Liver (tissue), 9 donors: ENCODE data around the gene ZNF222. TPM values are rescaled to one million over a fixed set of nuclear protein-coding genes. Genes with fewer than 3 reads are reported as not detected.

Source experiments
- DNase-seq: peaks from one replicate; pipeline ENCODE4 v3.0.0-alpha.2; 2017; ENCODE audit warnings: low spot score
- H3K27ac ChIP-seq, 2 donors: one replicate each; pipeline ENCODE4 v1.7.0; 2013; ENCODE audit warnings: inconsistent platforms in 2 of 2, low read length in 2 of 2, control low read depth in 1 of 2, low read depth in 1 of 2, mild to moderate bottlenecking in 1 of 2
- H3K27me3 ChIP-seq, 4 donors: one replicate each; pipeline versions ENCODE4 v1.6.1 to v1.7.0; 2013; ENCODE audit warnings: low read length in 3 of 4, inconsistent platforms in 1 of 4, mild to moderate bottlenecking in 1 of 4, moderate library complexity in 1 of 4; ENCODE audit not compliant: control insufficient read depth in 4 of 4, insufficient read depth in 4 of 4
- H3K36me3 ChIP-seq, 4 donors: one replicate each; pipeline versions ENCODE4 v1.6.1 to v1.7.0; 2013; ENCODE audit warnings: low read length in 3 of 4, mild to moderate bottlenecking in 3 of 4, low read depth in 1 of 4, moderate library complexity in 1 of 4; ENCODE audit not compliant: control insufficient read depth in 4 of 4, insufficient read depth in 3 of 4
- H3K4me1 ChIP-seq, 4 donors: one replicate each; pipeline versions ENCODE4 v1.6.1 to v1.7.0; 2013; ENCODE audit warnings: low read length in 3 of 4, mild to moderate bottlenecking in 3 of 4, moderate library complexity in 1 of 4; ENCODE audit not compliant: control insufficient read depth in 4 of 4, insufficient read depth in 4 of 4
- H3K4me3 ChIP-seq, 3 donors: one replicate each; pipeline versions ENCODE4 v1.6.1 to v1.7.0; 2013; ENCODE audit warnings: low read length in 3 of 3, control low read depth in 1 of 3, low read depth in 1 of 3, mild to moderate bottlenecking in 1 of 3
- H3K9ac ChIP-seq, 2 donors: one replicate each; pipeline ENCODE4 v1.7.0; 2013; ENCODE audit warnings: low read length in 2 of 2, mild to moderate bottlenecking in 2 of 2, moderate library complexity in 2 of 2, control low read depth in 1 of 2, low read depth in 1 of 2
- H3K9me3 ChIP-seq, 4 donors: one replicate each; pipeline versions ENCODE4 v1.6.1 to v1.7.0; 2013; ENCODE audit warnings: low read length in 3 of 4; ENCODE audit not compliant: control insufficient read depth in 4 of 4
- CTCF ChIP-seq: fragments of 150-350 bp; IDR thresholded peaks from 2 replicates; pipeline ENCODE4 v1.5.1; 2017; ENCODE audit warnings: improper control_type of control experiment, low read depth, low read length; ENCODE audit not compliant: missing input control
- EGR1 ChIP-seq, 2 donors: IDR thresholded peaks; 2 replicates each; pipeline ENCODE4 v1.6.1; 2016 to 2018; ENCODE audit warnings: antibody characterized with exemption in 2 of 2, low read depth in 2 of 2
- FOXA1 ChIP-seq: IDR thresholded peaks from 2 replicates; pipeline ENCODE4 v1.6.1; 2016; ENCODE audit warnings: antibody characterized with exemption
- FOXA2 ChIP-seq: IDR thresholded peaks from 2 replicates; pipeline ENCODE4 v1.6.1; 2016; ENCODE audit warnings: antibody characterized with exemption
- GABPA ChIP-seq, 2 donors: IDR thresholded peaks in 1 of 2; conservative IDR thresholded peaks in 1 of 2; 2 replicates each; pipeline ENCODE4 v1.6.1; 2016; ENCODE audit warnings: antibody characterized with exemption in 2 of 2, mild to moderate bottlenecking in 1 of 2, moderate library complexity in 1 of 2
- HNF4A ChIP-seq, 2 donors: conservative IDR thresholded peaks; 2 replicates each; pipeline ENCODE4 v1.6.1; 2016; ENCODE audit warnings: antibody characterized with exemption in 2 of 2, mild to moderate bottlenecking in 2 of 2
- HNF4G ChIP-seq: IDR thresholded peaks from 2 replicates; pipeline ENCODE4 v1.6.1; 2016; ENCODE audit warnings: antibody characterized with exemption
- JUND ChIP-seq, 2 donors: IDR thresholded peaks; 2 replicates each; pipeline ENCODE4 v1.6.1; 2016; ENCODE audit warnings: antibody characterized with exemption in 2 of 2
- MAX ChIP-seq: IDR thresholded peaks from 2 replicates; pipeline ENCODE4 v1.6.1; 2016; ENCODE audit warnings: antibody characterized with exemption
- NR2F2 ChIP-seq: IDR thresholded peaks from 2 replicates; pipeline ENCODE4 v1.6.1; 2016; ENCODE audit warnings: antibody characterized with exemption
- RAD21 ChIP-seq, 2 donors: IDR thresholded peaks; 2 replicates each; pipeline ENCODE4 v1.6.1; 2016; ENCODE audit warnings: antibody characterized with exemption in 2 of 2, mild to moderate bottlenecking in 2 of 2
- REST ChIP-seq: IDR thresholded peaks from 2 replicates; pipeline ENCODE4 v1.6.1; 2016; ENCODE audit warnings: antibody characterized with exemption, mild to moderate bottlenecking
- RXRA ChIP-seq, 2 donors: IDR thresholded peaks; 2 replicates each; pipeline ENCODE4 v1.6.1; 2017 to 2018; ENCODE audit warnings: antibody characterized with exemption in 2 of 2, mild to moderate bottlenecking in 1 of 2
- SP1 ChIP-seq: IDR thresholded peaks from 2 replicates; pipeline ENCODE4 v1.6.1; 2018; ENCODE audit warnings: antibody characterized with exemption, mild to moderate bottlenecking
- TAF1 ChIP-seq: conservative IDR thresholded peaks from 2 replicates; pipeline ENCODE4 v1.6.1; 2016; ENCODE audit warnings: antibody characterized with exemption, mild to moderate bottlenecking
- YY1 ChIP-seq: IDR thresholded peaks from 2 replicates; pipeline ENCODE4 v1.6.1; 2016; ENCODE audit warnings: antibody characterized with exemption, mild to moderate bottlenecking
- ZBTB33 ChIP-seq: IDR thresholded peaks from 2 replicates; pipeline ENCODE4 v1.6.1; 2016; ENCODE audit warnings: antibody characterized with exemption
- WGBS: extraction: QIAGEN DNeasy Blood & Tissue Kit; methylation state at CpG from one replicate; pipeline ENCODE4 v1.1.7; 2013; 5-methylcytosine and 5-hydroxymethylcytosine counted together
- polyA plus RNA-seq, 2 donors: library from polyadenylated mRNA; stranded (reverse) in 1 of 2; unstranded in 1 of 2; fragments of 200-250 nt in 1 of 2; fragments of >200 nt in 1 of 2; fragmentation: Nextera tagmentation in 1 of 2; extraction: Ambion mirVana in 1 of 2; gene quantifications; one replicate each; pipeline versions ENCODE4 v1.2.1 to v1.2.3, GENCODE V29; 2013 to 2015
- total RNA-seq, 2 donors: library from RNA; depleted of rRNA; stranded (reverse); fragments of >200 nt; gene quantifications; one replicate each; pipeline ENCODE4 v1.2.3, GENCODE V29; 2014
- donor health status: healthy.
- donor health status: healthy.
- donor health status: healthy.
- donor health status: healthy.
- donor health status: healthy.

Gene ZNF222
- total and polyA plus RNA-seq, 4 donors = 0.79 to 2.5 (median 1.5) TPM

GRCh38 chr19:44055870-44056269 lies 30.7 kb downstream of the ZNF222 start:
- Histone ChIP-seq H3K27me3 (no peaks in the 10 kb centered on the region), H3K9me3 (peaks cover 3 to 40% (median 38%) of the 10 kb centered on the region in 4 donors), H3K27ac (no peak overlapping the region), H3K4me3 (peak overlapping the region in 2 of 3 donors; percentile 24 to 44), H3K9ac (no peak overlapping the region), H3K4me1 (peaks cover 0 to 17% (median 14%) of the 10 kb centered on the region in 4 donors), H3K36me3 (peaks cover 6 to 49% (median 38%) of the 10 kb centered on the region in 4 donors)
- WGBS = 97% methylated on average over 5 of the region's 5 CpGs
- no peak for DNase-seq
- TF ChIP-seq JUND (IDR thresholded peaks at IDR 0.05) (no peak), REST (no peak), HNF4A (conservative IDR thresholded peaks at IDR 0.05) (no peak), FOXA2 (no peak), GABPA (IDR thresholded peaks at IDR 0.05 in 1 of 2, conservative IDR thresholded peaks at IDR 0.05 in 1 of 2) (no peak), EGR1 (IDR thresholded peaks at IDR 0.05; ENCODE audit: low read depth in 2 of 2) (no peak), MAX (no peak), HNF4G (no peak), ZBTB33 (no peak), RAD21 (IDR thresholded peaks at IDR 0.05) (no peak), TAF1 (no peak), SP1 (no peak), RXRA (IDR thresholded peaks at IDR 0.05) (no peak), FOXA1 (no peak), CTCF (no peak), YY1 (no peak), NR2F2 (no peak)

GRCh38 chr19:44059229-44059628 lies 34.0 kb downstream of the ZNF222 start:
- TF ChIP-seq YY1 (no peak), FOXA2 (no peak), HNF4A (conservative IDR thresholded peaks at IDR 0.05) (no peak), FOXA1 (no peak), GABPA (IDR thresholded peaks at IDR 0.05 in 1 of 2, conservative IDR thresholded peaks at IDR 0.05 in 1 of 2) (no peak), MAX (no peak), JUND (IDR thresholded peaks at IDR 0.05) (no peak), RAD21 (IDR thresholded peaks at IDR 0.05) (no peak), EGR1 (IDR thresholded peaks at IDR 0.05; ENCODE audit: low read depth in 2 of 2) (no peak), REST (no peak), HNF4G (no peak), CTCF (no peak)

More at GRCh38 chr19:44059229-44059628, 34.0 kb downstream of the ZNF222 start:
- 95% methylated on average over 2 of the region's 2 CpGs for WGBS
- Histone ChIP-seq H3K27ac (no peak overlapping the region), H3K9ac (no peak overlapping the region), H3K4me1 (no peaks in the 10 kb centered on the region), H3K36me3 (peaks cover 13 to 82% (median 69%) of the 10 kb centered on the region in 4 donors), H3K27me3 (no peaks in the 10 kb centered on the region), H3K9me3 (peaks cover 4 to 64% (median 60%) of the 10 kb centered on the region in 4 donors), H3K4me3 (peak overlapping the region in 2 of 3 donors; percentile 37 to 66)
- DNase-seq = no peak
